SU-DHL-6 (cell line): Measurements from ENCODE around the gene NSRP1.

Experiments used
- H2AFZ ChIP-seq: fragments of 200-600 bp; sonication (generic); 2 replicates; pipeline ENCODE4 v1.6.1; 2014; ENCODE audit warnings: low read depth, mild to moderate bottlenecking, moderate library complexity, mixed read lengths, antibody characterized with exemption, low read length; ENCODE audit not compliant: severe bottlenecking
- H3F3A ChIP-seq: fragments of 200-600 bp; shearing (Covaris generic); 2 replicates; pipeline ENCODE4 v1.6.0; 2016; ENCODE audit warnings: antibody characterized with exemption, mild to moderate bottlenecking; ENCODE audit not compliant: insufficient read depth
- H3K27ac ChIP-seq: fragments of 200-600 bp; sonication (generic); 2 replicates; pipeline ENCODE4 v1.5.1; 2016; ENCODE audit warnings: low read depth, mild to moderate bottlenecking, low read length, moderate library complexity, mixed read lengths
- H3K27me3 ChIP-seq: fragments of 200-600 bp; sonication (generic), shearing (Covaris generic); 2 replicates; pipeline ENCODE4 v1.6.0; 2014; ENCODE audit warnings: mild to moderate bottlenecking, low read length
- H3K36me3 ChIP-seq: fragments of 200-600 bp; sonication (generic); 2 replicates; pipeline ENCODE4 v1.6.1; 2014; ENCODE audit warnings: mild to moderate bottlenecking, low read length, mixed read lengths
- H3K4me2 ChIP-seq: fragments of 300-600, 200-600 bp; shearing (Covaris generic), sonication (generic); 2 replicates; pipeline ENCODE4 v1.6.0; 2014; ENCODE audit warnings: low read length, low read depth, mild to moderate bottlenecking; ENCODE audit not compliant: poor library complexity, severe bottlenecking
- H3K4me3 ChIP-seq: fragments of 200-600 bp; sonication (generic); 2 replicates; pipeline ENCODE4 v1.5.1; 2014; ENCODE audit warnings: antibody characterized with exemption, low read length, mild to moderate bottlenecking, mixed read lengths; ENCODE audit not compliant: insufficient read depth, poor library complexity, severe bottlenecking
- H3K79me2 ChIP-seq: fragments of 200-600 bp; sonication (generic); 2 replicates; pipeline ENCODE4 v1.6.1; 2014; ENCODE audit warnings: mild to moderate bottlenecking, low read length, moderate library complexity; ENCODE audit not compliant: insufficient read depth
- H3K9ac ChIP-seq: fragments of 200-600 bp; sonication (generic); 2 replicates; pipeline ENCODE4 v1.7.0; 2014; ENCODE audit warnings: mild to moderate bottlenecking, low read length
- H3K9me2 ChIP-seq: fragments of 200-600 bp; sonication (generic); replicated peaks from 2 replicates; pipeline ENCODE4 v1.6.1; 2014; ENCODE audit warnings: low read length; ENCODE audit not compliant: insufficient read depth
- H3K9me3 ChIP-seq: fragments of 200-600 bp; sonication (generic); 2 replicates; pipeline ENCODE4 v1.6.1; 2014; ENCODE audit warnings: low read length, mixed read lengths; ENCODE audit not compliant: insufficient read depth
- H4K20me1 ChIP-seq: fragments of 200-600 bp; sonication (generic); 2 replicates; pipeline ENCODE4 v1.6.1; 2014; ENCODE audit warnings: low read depth, mild to moderate bottlenecking, antibody characterized with exemption, low read length, moderate library complexity, mixed read lengths
- CTCF ChIP-seq: fragments of 200-600 bp; sonication (generic); IDR thresholded peaks from one replicate; pipeline ENCODE4 v1.5.1; 2017; ENCODE audit warnings: antibody characterized with exemption, mild to moderate bottlenecking, low read length, moderate library complexity; ENCODE audit not compliant: insufficient read depth, poor library complexity, severe bottlenecking
- EZH2phosphoT487 ChIP-seq: fragments of 200-600 bp; sonication (generic), shearing (Covaris generic); conservative IDR thresholded peaks from 2 replicates; pipeline ENCODE4 v1.6.1; 2018; ENCODE audit warnings: mild to moderate bottlenecking, antibody characterized with exemption, low read length, moderate library complexity, mixed read lengths

Gene NSRP1

GRCh38 chr17:30186761-30187160, 70.1 kb downstream of the NSRP1 start:
- TF ChIP-seq EZH2phosphoT487: no peak
- no peak for TF ChIP-seq CTCF
- no peaks in the 10 kb centered on the region for H3K9me2 ChIP-seq
- H3K9me3 ChIP-seq: no peaks in the 10 kb centered on the region
- no peak overlapping the region for H3K9ac ChIP-seq
- H3K27me3 ChIP-seq: no peaks in the 10 kb centered on the region
- H3K27ac ChIP-seq: no peak overlapping the region
- H3K79me2 ChIP-seq: no peaks in the 10 kb centered on the region
- peaks cover 3% of the 10 kb centered on the region; the same call in 1 of the 2 replicates for H3F3A ChIP-seq
- no peaks in the 10 kb centered on the region for H4K20me1 ChIP-seq
- no peak overlapping the region for H2AFZ ChIP-seq
- peaks cover 20% of the 10 kb centered on the region for H3K36me3 ChIP-seq
- H3K4me2 ChIP-seq: no peak overlapping the region
- H3K4me3 ChIP-seq: no peak overlapping the region

GRCh38 chr17:30187573-30187972, 71.0 kb downstream of the NSRP1 start:
- no peaks in the 10 kb centered on the region for H3K79me2 ChIP-seq
- H3K27me3 ChIP-seq: no peaks in the 10 kb centered on the region
- H3K4me3 ChIP-seq: no peak overlapping the region
- peaks cover 20% of the 10 kb centered on the region for H3K36me3 ChIP-seq
- H3K27ac ChIP-seq: no peak overlapping the region
- peaks cover 3% of the 10 kb centered on the region; the same call in 1 of the 2 replicates for H3F3A ChIP-seq
- no peak overlapping the region for H3K9ac ChIP-seq
- no peak overlapping the region for H2AFZ ChIP-seq
- H3K4me2 ChIP-seq: no peak overlapping the region
- H3K9me2 ChIP-seq: no peaks in the 10 kb centered on the region
- no peaks in the 10 kb centered on the region for H3K9me3 ChIP-seq
- TF ChIP-seq EZH2phosphoT487: no peak
- no peak for TF ChIP-seq CTCF
- no peaks in the 10 kb centered on the region for H4K20me1 ChIP-seq

- H3K4me3 ChIP-seq: no peak overlapping the region
- H3K27me3 ChIP-seq: no peaks in the 10 kb centered on the region
- H3K9me3 ChIP-seq: no peaks in the 10 kb centered on the region
- H3K79me2 ChIP-seq: no peaks in the 10 kb centered on the region
- no peak overlapping the region for H2AFZ ChIP-seq
- TF ChIP-seq EZH2phosphoT487: no peak
- TF ChIP-seq CTCF: no peak
- H3K36me3 ChIP-seq: peaks cover 15% of the 10 kb centered on the region
- peaks cover 3% of the 10 kb centered on the region; the same call in 1 of the 2 replicates for H3F3A ChIP-seq
- H4K20me1 ChIP-seq: no peaks in the 10 kb centered on the region
- no peaks in the 10 kb centered on the region for H3K9me2 ChIP-seq
- H3K9ac ChIP-seq: no peak overlapping the region
- no peak overlapping the region for H3K27ac ChIP-seq
- no peak overlapping the region for H3K4me2 ChIP-seq
These were observed 71.8 kb downstream of the NSRP1 start for GRCh38 chr17:30188211-30188939.
